H1 (cell line): ENCODE data around the gene LYL1. TPM values are rescaled to one million over a fixed set of nuclear protein-coding genes. Genes with fewer than 3 reads are reported as not detected.

ENCODE experiments used
- BACH1 ChIP-seq: IDR thresholded peaks from 2 replicates; pipeline ENCODE4 v1.6.1; 2012; ENCODE audit warnings: low read length, improper control_type of control experiment
- EP300 ChIP-seq, 2 experiments: IDR thresholded peaks; 1 replicate in 1 of 2; 2 replicates in 1 of 2; pipeline ENCODE4 v1.6.1; 2011 to 2012; ENCODE audit warnings: low read depth in 2 of 2, low read length in 2 of 2, mild to moderate bottlenecking in 2 of 2, borderline replicate concordance in 1 of 2, inconsistent platforms in 1 of 2, moderate library complexity in 1 of 2
- KDM1A ChIP-seq: fragments of 200-600, 300-600 bp; sonication (generic); IDR thresholded peaks from 2 replicates; pipeline ENCODE4 v1.7.1; 2016; ENCODE audit warnings: mild to moderate bottlenecking, low read length, borderline replicate concordance
- RNF2 ChIP-seq: fragments of 200-900, 300-1000 bp; sonication (generic); IDR thresholded peaks from 2 replicates; pipeline ENCODE4 v1.7.1; 2016; ENCODE audit warnings: borderline replicate concordance, low read depth, mild to moderate bottlenecking, antibody characterized with exemption, low read length; ENCODE audit not compliant: poor library complexity, severe bottlenecking; ENCODE audit errors: missing control alignments
- SIN3A ChIP-seq, 2 experiments: IDR thresholded peaks in 1 of 2; conservative IDR thresholded peaks in 1 of 2; 2 replicates each; pipeline ENCODE4 v1.6.1; 2011 to 2012; ENCODE audit warnings: low read length in 2 of 2, improper control_type of control experiment in 1 of 2, low read depth in 1 of 2, mild to moderate bottlenecking in 1 of 2
- polyA plus RNA-seq, 7 experiments: library from polyadenylated mRNA; depleted of rRNA in 3 of 7; stranded (reverse) in 5 of 7; unstranded in 2 of 7; fragments of >200 nt in 5 of 7; fragments of 200-250 nt in 2 of 7; gene quantifications; 1 replicate in 5 of 7; 2 replicates in 1 of 7; 4 replicates in 1 of 7; pipeline versions ENCODE4 v1.2.1 to v1.2.3, GENCODE V29; 2011 to 2013; ENCODE audit warnings: missing spikeins in 2 of 7, mixed read lengths in 2 of 7
- total RNA-seq: library from RNA; stranded (reverse); fragmentation: NEBNext Ultra II Directional; extraction: Animal tissue kit (Norgen Biotek cat#: 25700); gene quantifications from 2 replicates; pipeline ENCODE4 v1.2.1, GENCODE V29; 2021
- TF ChIP-seq, protein P1 (sequence below): fragments of 300-600 bp; sonication (generic); IDR thresholded peaks from 2 replicates; pipeline ENCODE4 v1.7.1; 2012; ENCODE audit warnings: low read length, moderate library complexity, mild to moderate bottlenecking, inconsistent platforms; ENCODE audit not compliant: insufficient replicate concordance

The LYL1 gene
- total and polyA plus RNA-seq, 2 of the 8 experiments (the other 6 are each of a cell fraction or from before 2014, with no cell fraction given), result 0.58 to 0.76 TPM

DNA sequence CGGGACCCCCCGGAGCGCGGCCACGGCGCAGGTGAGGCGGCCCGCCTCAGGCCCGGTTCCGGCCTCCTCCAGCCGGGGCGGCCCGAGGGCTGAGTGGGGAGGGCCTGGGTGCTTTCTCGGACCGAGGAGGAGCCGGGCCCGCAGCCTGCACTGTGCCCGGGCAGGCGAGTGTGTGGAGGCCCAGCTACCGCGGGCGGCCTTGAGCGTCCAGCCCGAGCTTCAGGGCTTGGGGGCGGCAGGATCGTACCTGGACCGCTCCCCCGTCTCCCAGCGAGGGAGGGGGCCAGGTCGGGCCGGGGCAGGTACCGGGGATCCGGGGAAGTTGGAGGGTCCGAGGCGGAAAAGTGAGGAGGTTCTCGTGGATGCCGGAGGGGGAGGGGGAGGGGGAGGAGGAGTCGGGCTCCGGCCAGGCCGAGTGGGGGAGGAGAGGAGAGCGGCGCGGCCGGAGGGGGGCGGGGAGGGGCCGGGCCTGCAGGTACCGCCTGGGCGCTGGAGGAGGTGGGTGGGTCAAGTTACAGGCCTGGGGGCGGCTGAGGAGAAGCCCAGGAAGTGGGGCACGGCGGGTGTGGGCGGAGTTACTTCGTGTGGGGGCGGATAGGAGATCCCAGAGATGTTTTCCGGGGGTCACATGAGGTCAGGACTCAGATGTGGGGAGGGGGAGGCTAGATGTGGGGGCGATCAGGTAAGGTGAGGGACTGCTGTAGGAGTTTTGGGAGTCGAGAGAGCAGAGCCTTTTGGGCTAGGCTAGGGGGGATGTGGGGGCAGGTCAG is 16.0 kb upstream of the LYL1 start (continued):
- TF ChIP-seq, protein P1, sequence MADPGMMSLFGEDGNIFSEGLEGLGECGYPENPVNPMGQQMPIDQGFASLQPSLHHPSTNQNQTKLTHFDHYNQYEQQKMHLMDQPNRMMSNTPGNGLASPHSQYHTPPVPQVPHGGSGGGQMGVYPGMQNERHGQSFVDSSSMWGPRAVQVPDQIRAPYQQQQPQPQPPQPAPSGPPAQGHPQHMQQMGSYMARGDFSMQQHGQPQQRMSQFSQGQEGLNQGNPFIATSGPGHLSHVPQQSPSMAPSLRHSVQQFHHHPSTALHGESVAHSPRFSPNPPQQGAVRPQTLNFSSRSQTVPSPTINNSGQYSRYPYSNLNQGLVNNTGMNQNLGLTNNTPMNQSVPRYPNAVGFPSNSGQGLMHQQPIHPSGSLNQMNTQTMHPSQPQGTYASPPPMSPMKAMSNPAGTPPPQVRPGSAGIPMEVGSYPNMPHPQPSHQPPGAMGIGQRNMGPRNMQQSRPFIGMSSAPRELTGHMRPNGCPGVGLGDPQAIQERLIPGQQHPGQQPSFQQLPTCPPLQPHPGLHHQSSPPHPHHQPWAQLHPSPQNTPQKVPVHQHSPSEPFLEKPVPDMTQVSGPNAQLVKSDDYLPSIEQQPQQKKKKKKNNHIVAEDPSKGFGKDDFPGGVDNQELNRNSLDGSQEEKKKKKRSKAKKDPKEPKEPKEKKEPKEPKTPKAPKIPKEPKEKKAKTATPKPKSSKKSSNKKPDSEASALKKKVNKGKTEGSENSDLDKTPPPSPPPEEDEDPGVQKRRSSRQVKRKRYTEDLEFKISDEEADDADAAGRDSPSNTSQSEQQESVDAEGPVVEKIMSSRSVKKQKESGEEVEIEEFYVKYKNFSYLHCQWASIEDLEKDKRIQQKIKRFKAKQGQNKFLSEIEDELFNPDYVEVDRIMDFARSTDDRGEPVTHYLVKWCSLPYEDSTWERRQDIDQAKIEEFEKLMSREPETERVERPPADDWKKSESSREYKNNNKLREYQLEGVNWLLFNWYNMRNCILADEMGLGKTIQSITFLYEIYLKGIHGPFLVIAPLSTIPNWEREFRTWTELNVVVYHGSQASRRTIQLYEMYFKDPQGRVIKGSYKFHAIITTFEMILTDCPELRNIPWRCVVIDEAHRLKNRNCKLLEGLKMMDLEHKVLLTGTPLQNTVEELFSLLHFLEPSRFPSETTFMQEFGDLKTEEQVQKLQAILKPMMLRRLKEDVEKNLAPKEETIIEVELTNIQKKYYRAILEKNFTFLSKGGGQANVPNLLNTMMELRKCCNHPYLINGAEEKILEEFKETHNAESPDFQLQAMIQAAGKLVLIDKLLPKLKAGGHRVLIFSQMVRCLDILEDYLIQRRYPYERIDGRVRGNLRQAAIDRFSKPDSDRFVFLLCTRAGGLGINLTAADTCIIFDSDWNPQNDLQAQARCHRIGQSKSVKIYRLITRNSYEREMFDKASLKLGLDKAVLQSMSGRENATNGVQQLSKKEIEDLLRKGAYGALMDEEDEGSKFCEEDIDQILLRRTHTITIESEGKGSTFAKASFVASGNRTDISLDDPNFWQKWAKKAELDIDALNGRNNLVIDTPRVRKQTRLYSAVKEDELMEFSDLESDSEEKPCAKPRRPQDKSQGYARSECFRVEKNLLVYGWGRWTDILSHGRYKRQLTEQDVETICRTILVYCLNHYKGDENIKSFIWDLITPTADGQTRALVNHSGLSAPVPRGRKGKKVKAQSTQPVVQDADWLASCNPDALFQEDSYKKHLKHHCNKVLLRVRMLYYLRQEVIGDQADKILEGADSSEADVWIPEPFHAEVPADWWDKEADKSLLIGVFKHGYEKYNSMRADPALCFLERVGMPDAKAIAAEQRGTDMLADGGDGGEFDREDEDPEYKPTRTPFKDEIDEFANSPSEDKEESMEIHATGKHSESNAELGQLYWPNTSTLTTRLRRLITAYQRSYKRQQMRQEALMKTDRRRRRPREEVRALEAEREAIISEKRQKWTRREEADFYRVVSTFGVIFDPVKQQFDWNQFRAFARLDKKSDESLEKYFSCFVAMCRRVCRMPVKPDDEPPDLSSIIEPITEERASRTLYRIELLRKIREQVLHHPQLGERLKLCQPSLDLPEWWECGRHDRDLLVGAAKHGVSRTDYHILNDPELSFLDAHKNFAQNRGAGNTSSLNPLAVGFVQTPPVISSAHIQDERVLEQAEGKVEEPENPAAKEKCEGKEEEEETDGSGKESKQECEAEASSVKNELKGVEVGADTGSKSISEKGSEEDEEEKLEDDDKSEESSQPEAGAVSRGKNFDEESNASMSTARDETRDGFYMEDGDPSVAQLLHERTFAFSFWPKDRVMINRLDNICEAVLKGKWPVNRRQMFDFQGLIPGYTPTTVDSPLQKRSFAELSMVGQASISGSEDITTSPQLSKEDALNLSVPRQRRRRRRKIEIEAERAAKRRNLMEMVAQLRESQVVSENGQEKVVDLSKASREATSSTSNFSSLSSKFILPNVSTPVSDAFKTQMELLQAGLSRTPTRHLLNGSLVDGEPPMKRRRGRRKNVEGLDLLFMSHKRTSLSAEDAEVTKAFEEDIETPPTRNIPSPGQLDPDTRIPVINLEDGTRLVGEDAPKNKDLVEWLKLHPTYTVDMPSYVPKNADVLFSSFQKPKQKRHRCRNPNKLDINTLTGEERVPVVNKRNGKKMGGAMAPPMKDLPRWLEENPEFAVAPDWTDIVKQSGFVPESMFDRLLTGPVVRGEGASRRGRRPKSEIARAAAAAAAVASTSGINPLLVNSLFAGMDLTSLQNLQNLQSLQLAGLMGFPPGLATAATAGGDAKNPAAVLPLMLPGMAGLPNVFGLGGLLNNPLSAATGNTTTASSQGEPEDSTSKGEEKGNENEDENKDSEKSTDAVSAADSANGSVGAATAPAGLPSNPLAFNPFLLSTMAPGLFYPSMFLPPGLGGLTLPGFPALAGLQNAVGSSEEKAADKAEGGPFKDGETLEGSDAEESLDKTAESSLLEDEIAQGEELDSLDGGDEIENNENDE, result no peak
- peak in 1 of 2 experiments; percentile 30; a peak in 1 of 3 replicates for TF ChIP-seq EP300 (IDR thresholded peaks at IDR 0.05; ENCODE audit: borderline replicate concordance in 1 of 2, low read depth in 2 of 2, low read length in 2 of 2)
- no peak for TF ChIP-seq BACH1
- TF ChIP-seq KDM1A, result peak; percentile 81; the same call in 1 of the 2 replicates
- 0 out of 4 replicates have a peak, but pooled peaks of 1 of the 2 experiments have one; percentile 67 for TF ChIP-seq SIN3A (conservative IDR thresholded peaks at IDR 0.05 in 1 of 2, IDR thresholded peaks at IDR 0.05 in 1 of 2; ENCODE audit: low read depth in 1 of 2, low read length in 2 of 2)
- TF ChIP-seq RNF2, result no peak
- TF ChIP-seq, all 59 proteins: peak for 14
